Measurements from ENCODE around the gene TEK. TPM values are rescaled to one million over a fixed set of nuclear protein-coding genes. Genes with fewer than 3 reads are reported as not detected.

Gene TEK
- polyA plus RNA-seq, 3 donors = not detected

- Mint-ChIP-seq H3K36me3 (no peaks in the 10 kb centered on the region), H3K4me3 (no peak overlapping the region), H3K9me3 (peaks cover 0 to 6% (median 5%) of the 10 kb centered on the region in 7 donors), H3K4me1 (peaks cover 6% of the 10 kb centered on the region), H3K27me3 (ENCODE audit: low read depth in 3 of 3) (peaks cover 0 to 5% (median 2%) of the 10 kb centered on the region in 3 donors), H3K27ac (no peak overlapping the region)
- Histone ChIP-seq H3K9ac (ENCODE audit: insufficient read depth, low read length, poor library complexity, severe bottlenecking) (no peak overlapping the region), H3K4me2 (replicated peaks; ENCODE audit: extremely low read depth, low read length, poor library complexity, severe bottlenecking) (no peak overlapping the region), H3K27ac (ENCODE audit: low read depth in 1 of 2, low read length in 2 of 2) (no peak overlapping the region), H2AFZ (ENCODE audit: insufficient read depth, low read depth, low read length, poor library complexity, severe bottlenecking) (no peak overlapping the region), H3K4me3 (replicated peaks in 1 of 3; ENCODE audit: low read depth in 2 of 3, low read length in 3 of 3) (no peak overlapping the region), H3K9me3 (replicated peaks in 1 of 2; ENCODE audit: control insufficient read depth in 1 of 2, insufficient read depth in 1 of 2, low read length in 2 of 2) (peaks cover 0 to 7% of the 10 kb centered on the region in 2 donors), H4K20me1 (ENCODE audit: insufficient read depth, low read length) (no peaks in the 10 kb centered on the region), H3K27me3 (ENCODE audit: control insufficient read depth in 2 of 2, insufficient read depth in 2 of 2, low read length in 2 of 2) (no peaks in the 10 kb centered on the region), H3K36me3 (replicated peaks in 1 of 2; ENCODE audit: control insufficient read depth in 1 of 2, insufficient read depth in 2 of 2, low read length in 2 of 2) (no peaks in the 10 kb centered on the region), H3K79me2 (ENCODE audit: insufficient read depth, low read length) (no peaks in the 10 kb centered on the region), H3K4me1 (ENCODE audit: control insufficient read depth in 1 of 2, insufficient read depth in 2 of 2, low read length in 2 of 2) (no peaks in the 10 kb centered on the region)
- intact Hi-C loops (cut with micrococcal nuclease) = no loop called here
- no peak for DNase-seq
- WGBS (ENCODE audit: insufficient coverage) = no CpG with 5 or more reads among the region's 4 CpGs
- TF ChIP-seq, protein P1, sequence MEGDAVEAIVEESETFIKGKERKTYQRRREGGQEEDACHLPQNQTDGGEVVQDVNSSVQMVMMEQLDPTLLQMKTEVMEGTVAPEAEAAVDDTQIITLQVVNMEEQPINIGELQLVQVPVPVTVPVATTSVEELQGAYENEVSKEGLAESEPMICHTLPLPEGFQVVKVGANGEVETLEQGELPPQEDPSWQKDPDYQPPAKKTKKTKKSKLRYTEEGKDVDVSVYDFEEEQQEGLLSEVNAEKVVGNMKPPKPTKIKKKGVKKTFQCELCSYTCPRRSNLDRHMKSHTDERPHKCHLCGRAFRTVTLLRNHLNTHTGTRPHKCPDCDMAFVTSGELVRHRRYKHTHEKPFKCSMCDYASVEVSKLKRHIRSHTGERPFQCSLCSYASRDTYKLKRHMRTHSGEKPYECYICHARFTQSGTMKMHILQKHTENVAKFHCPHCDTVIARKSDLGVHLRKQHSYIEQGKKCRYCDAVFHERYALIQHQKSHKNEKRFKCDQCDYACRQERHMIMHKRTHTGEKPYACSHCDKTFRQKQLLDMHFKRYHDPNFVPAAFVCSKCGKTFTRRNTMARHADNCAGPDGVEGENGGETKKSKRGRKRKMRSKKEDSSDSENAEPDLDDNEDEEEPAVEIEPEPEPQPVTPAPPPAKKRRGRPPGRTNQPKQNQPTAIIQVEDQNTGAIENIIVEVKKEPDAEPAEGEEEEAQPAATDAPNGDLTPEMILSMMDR (IDR thresholded peaks at IDR 0.05) = no peak
These were observed 20.0 kb upstream of the TEK start for GRCh38 chr9:27088981-27089380.

DNA sequence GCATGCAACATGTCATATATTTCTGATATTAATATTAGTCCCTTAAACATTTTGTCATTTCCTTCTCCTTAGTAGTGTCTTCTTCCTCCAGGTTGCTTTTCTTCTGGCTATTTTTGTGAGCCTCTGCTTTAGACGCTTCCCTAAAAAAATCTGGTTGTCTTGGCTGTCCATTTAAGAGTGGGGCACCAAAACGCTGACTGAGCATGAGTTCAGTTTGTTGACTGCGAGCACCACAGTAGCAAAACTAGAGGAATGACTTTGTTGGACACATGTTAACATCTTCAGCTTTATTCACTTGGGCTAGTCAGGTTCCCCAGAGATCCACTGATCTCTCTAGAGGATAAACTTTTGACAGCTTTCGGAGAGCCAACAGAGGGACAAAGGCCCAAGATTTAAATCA, 19.3 kb upstream of the TEK start:
- Mint-ChIP-seq H3K36me3 (no peaks in the 10 kb centered on the region), H3K9me3 (peaks cover 0 to 8% (median 5%) of the 10 kb centered on the region in 7 donors), H3K4me1 (peaks cover 6% of the 10 kb centered on the region), H3K27ac (no peak overlapping the region), H3K27me3 (ENCODE audit: low read depth in 3 of 3) (peaks cover 0 to 6% (median 2%) of the 10 kb centered on the region in 3 donors), H3K4me3 (no peak overlapping the region)
- H3K36me3 ChIP-seq (replicated peaks in 1 of 2; ENCODE audit: control insufficient read depth in 1 of 2, insufficient read depth in 2 of 2, low read length in 2 of 2) = no peaks in the 10 kb centered on the region
- TF ChIP-seq, protein P1 (IDR thresholded peaks at IDR 0.05) = no peak
- no peak overlapping the region for H3K27ac ChIP-seq (ENCODE audit: low read depth in 1 of 2, low read length in 2 of 2)
- intact Hi-C loops (cut with micrococcal nuclease) = no loop called here
- no peaks in the 10 kb centered on the region for H3K4me1 ChIP-seq (ENCODE audit: control insufficient read depth in 1 of 2, insufficient read depth in 2 of 2, low read length in 2 of 2)
- no peaks in the 10 kb centered on the region for H4K20me1 ChIP-seq (ENCODE audit: insufficient read depth, low read length)
- no peak overlapping the region for H3K9ac ChIP-seq (ENCODE audit: insufficient read depth, low read length, poor library complexity, severe bottlenecking)
- no peak overlapping the region for H3K4me3 ChIP-seq (replicated peaks in 1 of 3; ENCODE audit: low read depth in 2 of 3, low read length in 3 of 3)
- WGBS (ENCODE audit: insufficient coverage) = 91% methylated on average over 4 of the region's 4 CpGs
- no peak overlapping the region for H3K4me2 ChIP-seq (replicated peaks; ENCODE audit: extremely low read depth, low read length, poor library complexity, severe bottlenecking)
- no peak overlapping the region for H2AFZ ChIP-seq (ENCODE audit: insufficient read depth, low read depth, low read length, poor library complexity, severe bottlenecking)
- H3K79me2 ChIP-seq (ENCODE audit: insufficient read depth, low read length) = no peaks in the 10 kb centered on the region
- H3K9me3 ChIP-seq (replicated peaks in 1 of 2; ENCODE audit: control insufficient read depth in 1 of 2, insufficient read depth in 1 of 2, low read length in 2 of 2) = peaks cover 0 to 7% of the 10 kb centered on the region in 2 donors
- H3K27me3 ChIP-seq (ENCODE audit: control insufficient read depth in 2 of 2, insufficient read depth in 2 of 2, low read length in 2 of 2) = no peaks in the 10 kb centered on the region
- DNase-seq = no peak
